Measurements from ENCODE around the gene PPP4R3A.
"Not testable (repeated sequence)": the region's sequence is repeated elsewhere in the genome, so short reads cannot be mapped to it uniquely, and the experiment has no call there.

The PPP4R3A gene

DNA sequence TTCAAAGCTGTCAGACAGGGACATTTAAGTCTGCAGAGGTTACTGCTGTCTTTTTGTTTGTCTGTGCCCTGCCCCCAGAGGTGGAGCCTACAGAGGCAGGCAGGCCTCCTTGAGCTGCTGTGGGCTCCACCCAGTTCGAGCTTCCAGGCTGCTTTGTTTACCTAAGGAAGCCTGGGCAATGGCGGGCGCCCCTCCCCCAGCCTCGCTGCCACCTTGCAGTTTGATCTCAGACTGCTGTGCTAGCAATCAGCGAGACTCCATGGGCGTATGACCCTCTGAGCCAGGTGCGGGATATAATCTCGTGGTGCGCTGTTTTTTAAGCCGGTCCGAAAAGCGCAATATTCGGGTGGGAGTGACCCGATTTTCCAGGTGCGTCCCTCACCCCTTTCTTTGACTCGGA lies 73.8 kb downstream of the PPP4R3A start:
- DNase-seq, result not testable (repeated sequence)

DNA sequence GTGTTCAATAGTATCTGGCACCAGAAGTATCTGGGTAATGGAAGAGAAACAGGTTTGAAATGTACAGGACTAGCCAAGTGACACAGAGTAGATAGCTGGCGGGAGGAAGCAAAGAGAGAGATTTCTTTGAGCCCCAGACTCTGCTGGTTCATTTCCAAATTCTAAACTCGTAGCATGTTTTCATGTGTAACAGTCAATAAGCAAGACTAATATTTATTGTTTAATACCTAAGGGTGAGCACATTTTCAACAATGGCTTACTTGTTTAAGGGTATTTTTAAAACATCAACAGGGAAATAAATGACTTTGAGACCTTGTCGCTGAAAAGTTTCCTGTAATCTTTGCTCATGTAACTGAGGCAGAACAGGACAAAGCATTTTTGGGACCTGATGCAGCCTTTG lies 80.7 kb downstream of the PPP4R3A start:
- no peak for DNase-seq

DNA sequence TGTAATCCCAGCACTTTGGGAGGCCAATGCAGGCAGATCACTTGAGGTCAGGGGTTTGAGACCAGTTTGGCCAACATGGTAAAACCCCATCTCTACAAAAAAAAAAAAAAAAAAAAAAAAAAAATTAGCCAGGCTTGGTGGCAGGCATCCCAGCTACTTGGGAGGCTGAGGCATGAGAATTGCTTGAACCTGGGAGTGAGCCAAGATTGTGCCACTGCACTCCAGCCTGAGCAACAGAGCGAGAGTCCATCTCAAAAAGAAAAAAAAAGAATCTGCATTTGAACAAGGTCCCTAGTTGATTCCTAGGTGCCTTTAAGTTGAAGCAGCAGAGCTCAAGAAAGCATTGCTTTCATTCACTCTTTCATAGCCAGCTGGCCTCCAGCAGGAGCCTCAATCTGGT lies 81.2 kb downstream of the PPP4R3A start:
- not testable (repeated sequence) for DNase-seq

DNA sequence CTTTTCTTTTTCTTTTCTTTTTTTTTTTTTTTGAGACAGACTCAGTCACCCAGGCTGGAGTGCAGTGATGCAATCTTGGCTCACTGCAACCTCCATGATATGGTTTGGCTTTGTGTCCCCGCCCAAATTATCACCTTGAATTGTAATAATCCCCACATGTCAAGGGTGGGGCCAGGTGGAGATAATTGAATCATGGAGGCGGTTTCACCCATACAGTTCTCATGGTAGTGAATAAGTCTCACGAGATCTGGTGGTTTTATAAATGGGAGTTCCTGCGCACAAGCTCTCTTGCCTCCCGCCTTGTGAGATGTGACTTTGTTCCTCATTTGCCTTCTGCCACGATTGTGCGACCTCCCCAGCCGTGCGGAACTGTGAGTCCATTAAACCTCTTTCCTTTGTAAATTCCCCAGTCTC lies 84.6 kb downstream of the PPP4R3A start:
- not testable (repeated sequence) for DNase-seq

DNA sequence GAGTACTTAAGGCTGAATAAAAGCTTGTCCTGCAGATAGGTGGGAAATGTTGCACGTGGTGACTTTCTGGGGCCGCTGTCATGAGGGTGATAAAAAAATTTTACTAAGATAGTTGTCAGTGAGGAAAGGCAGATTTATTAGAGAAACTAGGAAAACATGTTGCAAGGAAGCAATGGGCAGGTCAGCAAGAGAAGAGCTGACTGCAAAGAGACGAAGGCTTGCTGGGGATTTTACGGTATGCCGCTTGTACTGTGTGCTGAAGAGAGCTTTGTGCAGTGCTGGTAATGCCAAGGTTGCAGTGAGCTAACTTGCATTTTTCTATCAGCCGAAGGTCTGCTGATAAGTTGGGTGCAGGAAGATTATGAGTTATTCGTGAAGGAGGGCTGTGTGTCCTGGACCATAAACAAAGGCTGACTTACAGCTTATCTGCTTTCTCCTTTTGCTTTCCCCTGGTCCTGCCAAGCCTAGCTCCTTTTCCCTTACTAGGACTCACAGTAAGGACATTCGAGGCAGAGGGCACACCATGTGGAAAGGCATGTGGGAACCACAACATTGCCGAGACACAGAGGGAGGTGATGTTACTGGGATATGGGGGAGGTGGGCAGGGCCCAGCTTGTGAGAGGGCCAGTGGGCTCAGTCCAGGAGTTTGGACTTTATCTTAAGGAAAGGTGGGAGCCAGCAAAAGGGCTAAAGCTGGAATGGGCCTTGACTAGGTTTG lies 85.1 kb downstream of the PPP4R3A start:
- no peak for DNase-seq

DNA sequence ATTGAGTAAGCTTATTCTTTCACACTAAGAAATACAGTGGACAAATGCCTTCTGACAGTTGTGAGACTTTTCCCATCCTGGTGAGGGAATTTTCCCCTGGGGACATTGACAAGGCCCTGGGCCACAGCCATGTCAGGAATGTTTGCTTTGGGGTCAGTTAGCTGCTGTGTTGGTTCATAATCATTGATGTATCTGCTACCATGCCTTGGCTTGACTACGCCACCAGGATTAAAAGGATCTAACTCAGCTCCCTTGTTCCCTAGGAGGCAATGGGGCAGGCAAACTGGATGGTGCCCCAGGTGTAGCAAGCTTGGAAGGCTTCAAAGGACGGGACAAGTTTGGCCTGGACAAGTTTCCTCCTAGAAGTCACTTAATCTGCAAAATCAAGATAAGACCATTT lies 89.4 kb downstream of the PPP4R3A start:
- no peak for DNase-seq

DNA sequence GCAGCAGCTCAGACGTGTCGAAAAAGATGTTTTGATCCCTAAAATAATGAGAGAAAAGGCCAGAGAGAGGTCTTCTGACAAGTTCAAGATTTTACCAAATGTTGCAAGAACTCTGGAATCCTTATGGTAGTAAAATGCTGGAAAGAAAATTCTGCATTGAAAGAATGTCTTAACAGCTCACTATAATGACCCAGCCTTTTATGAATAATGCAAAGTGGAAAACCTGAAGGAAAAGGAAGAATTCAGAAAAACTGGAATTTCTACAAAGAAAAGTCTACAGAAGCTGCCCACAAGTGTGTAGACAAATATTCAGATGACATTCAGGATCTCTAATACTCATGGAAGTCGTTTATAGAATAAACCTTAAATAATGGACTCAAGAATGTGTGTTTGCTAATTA lies 90.7 kb downstream of the PPP4R3A start:
- DNase-seq, result no peak

DNA sequence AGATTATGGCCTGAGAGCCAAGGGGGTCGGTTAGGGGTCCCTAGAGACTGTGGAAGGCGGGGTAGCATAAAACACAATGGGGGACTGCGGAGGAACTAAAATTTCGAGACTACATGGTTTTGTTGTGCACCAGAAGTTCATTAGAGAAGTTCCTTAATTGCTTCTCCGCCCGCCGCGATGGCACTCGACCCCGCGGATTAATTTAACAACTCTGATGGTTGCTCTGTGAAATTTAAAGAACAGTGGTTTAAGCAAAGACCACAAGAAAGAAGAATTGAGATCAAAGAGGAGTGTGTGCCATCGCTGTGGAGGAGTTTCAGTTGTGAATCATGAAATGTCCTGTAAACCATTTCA lies 91.1 kb downstream of the PPP4R3A start:
- no peak for DNase-seq

DNA sequence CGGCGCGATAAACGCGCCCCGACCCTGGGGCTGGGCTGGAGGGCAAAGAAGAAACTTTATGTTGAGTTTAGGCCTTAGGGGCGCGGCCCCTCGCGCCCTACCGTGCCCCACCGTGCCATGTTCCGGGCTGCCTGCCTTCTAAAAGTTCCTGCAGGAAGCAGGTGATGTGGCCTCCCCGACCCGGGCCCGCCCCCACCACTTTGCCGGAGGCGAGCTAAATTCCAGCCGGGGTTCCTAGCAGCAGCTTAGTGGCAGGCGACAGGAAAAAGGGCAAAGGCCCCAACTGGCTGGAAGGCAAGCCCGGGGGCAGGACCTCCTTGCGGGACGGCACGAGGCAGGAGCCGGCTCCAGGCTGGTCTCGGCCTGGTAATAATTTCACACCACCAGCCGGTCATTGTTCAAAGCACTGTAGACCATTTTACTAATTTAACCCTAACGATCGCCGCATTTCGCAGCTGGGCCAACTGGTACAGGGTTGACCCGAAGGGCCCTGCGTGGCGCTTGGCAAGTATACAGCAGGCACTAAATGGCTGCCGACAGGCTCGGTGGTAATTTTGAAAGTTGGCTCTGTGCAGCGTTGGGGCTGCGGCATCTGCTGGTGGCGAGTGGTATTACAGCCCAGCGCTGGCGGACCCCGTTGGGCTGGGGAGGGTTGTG lies 91.6 kb downstream of the PPP4R3A start:
- DNase-seq, result peak; percentile 83

DNA sequence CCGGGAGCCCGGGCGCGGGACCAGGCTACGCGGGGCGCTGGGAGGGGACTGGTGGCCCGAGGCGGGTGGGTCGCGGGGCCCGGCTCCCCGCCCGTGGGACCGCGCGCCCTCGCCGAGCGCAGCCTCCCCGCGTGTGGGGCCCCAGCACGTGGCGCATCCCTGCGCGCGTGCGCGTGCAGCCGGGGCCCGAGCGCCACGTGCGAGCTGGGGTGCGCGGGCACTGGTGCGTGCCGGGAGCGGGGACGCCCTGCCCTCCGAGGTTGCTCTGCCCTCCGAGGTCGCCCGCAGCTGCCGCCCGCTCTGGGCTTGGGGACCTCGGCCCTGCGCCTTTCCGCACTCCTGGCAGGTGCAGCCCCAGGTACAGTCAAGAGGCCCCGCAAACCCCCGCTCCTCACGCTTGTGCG lies 92.1 kb downstream of the PPP4R3A start:
- peak; percentile 57 for DNase-seq

DNA sequence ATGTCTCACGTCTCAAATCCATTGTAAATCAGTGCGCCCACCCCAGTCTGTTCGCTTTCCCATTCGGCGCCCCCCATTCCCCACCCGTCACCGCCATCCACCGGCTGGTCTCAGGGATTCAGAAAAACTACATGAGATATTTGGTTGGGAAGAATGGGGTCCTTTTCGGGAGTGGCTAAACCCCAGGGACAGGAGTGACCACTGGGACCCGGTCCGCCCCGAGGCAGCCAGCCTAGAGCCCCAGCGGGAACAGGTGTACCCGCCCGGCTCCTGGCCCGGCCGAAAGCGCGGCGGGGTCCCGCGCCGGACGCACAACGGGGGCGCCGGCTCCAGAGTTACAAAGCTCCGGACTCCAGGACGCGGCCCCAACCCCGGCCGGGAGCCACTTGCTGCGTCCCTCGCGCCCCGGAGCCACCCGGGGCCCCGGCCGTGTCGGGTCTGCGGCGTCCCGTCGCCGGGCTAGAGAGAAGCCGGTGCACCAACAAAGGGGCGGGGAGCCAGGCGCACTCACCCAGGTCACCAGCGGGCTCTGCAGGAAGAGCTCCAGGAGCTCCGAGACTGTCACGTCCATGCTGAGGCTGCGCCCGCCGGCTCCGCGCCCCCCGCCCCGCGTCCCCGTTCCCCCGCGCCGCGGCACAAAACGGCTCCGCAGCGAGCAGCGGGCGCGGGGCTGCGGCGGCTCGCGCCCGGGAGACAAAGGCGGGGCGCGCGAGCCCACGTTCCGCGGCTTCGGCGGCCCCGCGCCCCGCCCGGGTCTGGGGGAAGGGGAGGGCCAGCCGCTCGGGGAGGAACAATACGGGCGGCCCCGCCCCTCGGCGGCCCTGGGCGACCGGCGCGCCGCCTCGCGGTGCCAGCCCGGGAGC lies 92.8 kb downstream of the PPP4R3A start, which contains the start of gene CCDC88C:
CCDC88C (minus strand) TSS at position 701 of the 863 bp plus-strand sequence; CDS start at position 571, 130 bp downstream.
- peak; percentile 67 for DNase-seq

DNA sequence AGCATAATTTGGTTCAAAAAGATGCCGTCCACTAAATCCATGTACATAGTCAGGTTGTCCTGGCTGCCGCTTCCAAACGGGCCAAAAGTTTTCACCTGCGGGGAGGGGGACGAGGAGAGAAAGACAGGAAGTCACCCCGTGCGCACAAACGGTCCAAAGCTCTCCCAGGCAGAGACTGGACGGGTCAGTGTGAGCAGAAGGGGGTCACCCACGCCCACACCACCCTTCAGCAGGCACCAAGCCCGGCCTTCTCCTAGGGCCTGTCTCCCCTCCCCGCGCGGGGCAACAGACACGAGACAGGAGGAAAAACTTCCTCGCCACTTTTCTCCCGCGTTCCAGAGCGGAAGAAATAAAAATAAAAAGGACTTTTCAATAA lies 93.4 kb downstream of the PPP4R3A start:
- no peak for DNase-seq

DNA sequence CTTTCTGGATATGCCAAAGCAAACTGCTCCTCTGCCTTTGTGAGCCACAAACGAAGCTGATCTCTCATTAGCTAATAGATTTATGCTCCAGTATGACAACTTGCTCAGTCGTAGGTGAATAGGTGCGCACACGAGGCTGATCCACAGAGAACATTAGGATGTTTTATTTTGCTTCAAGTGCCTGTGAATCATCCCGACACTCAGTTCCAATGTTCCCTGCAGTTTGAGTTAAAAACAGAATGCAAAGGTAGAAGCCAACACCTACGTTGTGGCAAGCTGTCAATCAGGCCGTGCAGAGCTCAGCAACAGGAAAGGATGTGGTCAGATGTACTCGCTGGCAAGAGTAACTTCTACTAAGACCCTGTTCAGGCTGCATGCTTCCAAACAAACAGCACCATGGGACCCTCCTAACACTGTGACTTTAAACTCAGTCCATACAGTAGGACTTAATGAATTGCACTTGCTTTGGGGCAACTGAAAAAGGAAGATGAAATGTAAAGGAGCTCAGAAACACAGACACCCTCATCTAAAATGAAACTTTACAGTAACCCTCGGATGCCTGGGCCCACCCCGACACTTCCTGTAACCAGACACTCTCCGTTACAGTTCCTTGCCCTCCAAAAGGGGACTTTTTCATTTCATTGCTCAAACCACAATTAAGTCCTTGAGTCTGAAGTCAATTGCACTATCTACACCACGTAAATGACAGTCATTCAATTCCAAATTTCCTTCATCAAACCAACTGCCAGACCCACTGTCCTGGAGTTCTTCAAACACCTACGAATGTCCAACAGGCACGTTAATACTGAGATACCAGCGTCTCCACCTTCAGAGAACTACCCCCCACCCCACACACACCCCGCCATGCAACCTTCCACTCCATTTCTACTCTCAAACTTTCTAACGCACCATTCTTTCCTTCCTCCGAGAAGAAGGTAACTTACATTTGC lies 94.0 kb downstream of the PPP4R3A start:
- DNase-seq, result peak; percentile 70

DNA sequence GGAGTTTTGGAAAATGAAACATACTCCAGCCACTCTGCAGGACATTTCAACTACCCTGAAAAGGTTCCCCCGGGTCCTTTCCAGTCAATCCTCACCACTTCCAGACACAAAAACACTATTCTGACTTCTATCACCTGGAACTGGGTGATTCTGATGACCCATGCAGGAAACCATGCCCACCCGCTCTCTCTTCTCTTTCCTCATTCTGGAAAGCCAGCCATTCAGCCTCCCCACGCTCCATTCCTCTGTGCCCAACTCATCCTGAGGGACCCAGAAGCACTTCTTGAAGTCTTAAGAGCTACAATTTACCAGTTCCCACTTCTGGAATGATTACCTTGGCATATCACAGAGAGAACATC lies 95.7 kb downstream of the PPP4R3A start:
- no peak for DNase-seq

DNA sequence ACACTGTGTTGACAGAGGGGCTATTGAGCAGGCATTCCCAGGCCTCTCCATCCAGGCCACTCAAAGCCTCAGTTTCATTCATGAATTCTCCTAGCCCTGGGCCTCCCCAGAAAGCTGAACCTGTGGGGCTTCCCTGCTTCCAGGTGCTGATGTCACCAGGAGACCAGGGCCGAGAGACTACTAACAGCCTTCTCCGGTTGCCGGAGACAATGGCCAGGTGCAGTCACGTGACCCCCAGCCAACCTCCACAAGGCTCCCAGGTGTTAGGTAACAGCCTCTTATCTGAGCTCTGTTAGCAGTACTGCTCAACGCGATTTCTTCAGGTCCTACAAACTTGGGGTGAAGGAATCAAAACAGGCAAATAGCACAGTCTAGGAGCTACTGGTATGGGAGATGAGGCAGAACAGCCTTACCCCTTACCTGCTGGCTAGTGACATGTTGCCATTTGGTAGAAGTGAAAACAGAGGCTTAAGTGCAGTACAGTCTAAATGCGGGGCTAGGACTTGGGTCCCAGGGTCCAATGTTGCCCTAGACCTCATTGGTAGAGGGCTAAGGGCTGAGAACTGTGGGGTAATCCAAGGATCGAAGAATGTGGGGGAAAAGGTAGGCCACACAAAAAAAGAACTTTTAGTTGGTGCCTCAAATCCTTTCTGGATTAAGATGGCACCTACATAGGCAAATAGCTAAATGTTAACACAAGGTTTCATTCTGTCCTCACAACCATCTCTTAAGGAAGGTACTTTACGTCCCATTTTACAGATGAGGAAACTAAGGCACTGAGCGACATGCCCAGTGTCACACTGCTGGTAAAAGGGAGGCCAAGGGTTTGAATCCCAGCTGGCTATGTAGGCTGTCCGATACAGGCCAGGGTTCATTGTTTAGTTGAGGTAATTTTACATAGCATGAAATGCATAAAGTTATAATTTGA lies 96.3 kb downstream of the PPP4R3A start:
- DNase-seq, result peak; percentile 46

DNA sequence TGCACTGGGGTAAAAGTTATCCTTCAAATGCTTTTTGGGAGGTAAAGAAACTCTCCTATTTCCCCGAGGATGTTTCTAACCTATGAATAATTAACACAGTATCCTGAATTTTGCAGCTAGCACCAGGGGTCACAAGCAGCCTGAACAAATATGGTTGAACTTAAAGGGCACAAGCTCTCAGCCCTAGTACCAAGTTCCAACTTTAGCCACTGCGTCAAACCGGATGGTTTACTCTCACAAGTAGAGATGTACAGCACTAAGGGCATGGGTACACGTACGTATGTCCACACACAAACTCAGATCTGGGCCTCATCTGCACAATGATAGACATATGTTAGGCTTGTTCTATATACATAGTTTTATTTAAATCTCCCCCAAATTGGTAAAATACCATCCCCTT lies 97.2 kb downstream of the PPP4R3A start:
- DNase-seq, result no peak

DNA sequence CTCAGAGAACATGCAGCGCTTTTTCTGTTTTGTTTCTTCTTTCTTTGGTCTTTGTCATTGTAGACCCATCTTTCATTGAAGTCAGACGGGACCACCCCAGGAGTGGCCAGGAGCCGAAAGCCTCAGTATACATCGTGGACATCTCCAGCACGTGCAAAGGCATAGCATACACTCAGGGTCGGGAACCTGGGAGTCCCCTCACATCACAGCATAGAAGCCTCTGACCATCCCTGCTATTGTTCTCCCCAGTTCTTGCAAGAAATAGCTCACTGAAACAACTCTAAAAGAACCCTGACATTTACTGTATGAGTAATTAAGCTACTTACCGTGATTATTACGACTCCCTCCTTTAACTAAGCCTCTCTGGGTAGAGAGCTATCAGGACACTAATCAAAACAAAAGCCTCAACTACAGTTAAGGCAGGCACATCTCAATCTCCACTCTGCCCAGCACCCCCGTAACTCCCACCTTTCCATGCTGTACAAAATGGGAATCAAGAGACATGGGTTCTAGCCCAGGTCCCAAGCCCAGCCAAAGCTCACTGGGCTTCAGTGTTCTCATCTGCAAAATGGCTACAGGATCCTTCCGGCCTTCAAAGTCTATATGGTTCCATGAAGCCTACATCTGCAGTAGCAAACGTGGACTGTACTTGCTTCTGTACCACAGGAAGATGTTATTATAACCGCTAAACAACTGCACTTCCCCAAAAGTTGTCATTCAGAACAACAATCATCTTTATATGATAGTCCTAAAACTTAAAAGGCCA lies 99.2 kb downstream of the PPP4R3A start:
- no peak for DNase-seq

DNA sequence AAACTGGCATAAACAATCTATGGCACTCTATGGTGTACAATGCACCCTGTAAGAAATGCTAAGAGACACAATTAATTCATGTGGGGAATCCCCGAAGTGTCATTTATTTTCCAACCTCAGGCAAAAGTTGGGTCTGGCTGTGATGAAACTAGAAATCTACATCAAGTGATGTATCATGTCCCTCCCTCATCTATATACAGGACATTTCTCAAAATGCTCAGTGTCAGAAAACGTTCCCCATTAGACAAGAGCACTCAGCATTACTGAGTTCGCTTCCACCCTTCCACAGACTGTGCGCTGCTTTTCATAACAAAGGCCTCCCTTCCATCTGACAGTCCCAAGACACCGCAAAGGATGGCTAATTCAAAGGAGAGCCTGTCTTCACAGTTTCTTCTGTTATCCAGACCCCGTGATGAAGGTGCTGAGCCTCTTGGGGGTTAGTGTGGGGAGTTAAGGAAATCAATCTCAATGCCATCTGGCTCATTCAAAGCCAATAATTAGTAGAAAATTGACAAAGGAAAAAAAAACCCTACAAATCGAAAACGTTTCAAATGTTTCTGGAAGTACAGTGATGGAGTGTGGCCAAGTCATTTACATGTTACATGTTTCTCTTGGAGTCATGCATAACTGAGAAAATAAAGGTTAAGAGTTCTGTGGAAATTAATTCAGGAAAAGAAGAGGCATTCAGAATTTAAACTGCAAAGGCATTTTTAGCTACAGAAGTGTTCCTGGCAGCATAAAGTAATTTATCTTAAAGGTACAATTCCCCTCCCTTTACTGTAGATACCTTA lies 100.0 kb downstream of the PPP4R3A start:
- DNase-seq, result no peak

DNA sequence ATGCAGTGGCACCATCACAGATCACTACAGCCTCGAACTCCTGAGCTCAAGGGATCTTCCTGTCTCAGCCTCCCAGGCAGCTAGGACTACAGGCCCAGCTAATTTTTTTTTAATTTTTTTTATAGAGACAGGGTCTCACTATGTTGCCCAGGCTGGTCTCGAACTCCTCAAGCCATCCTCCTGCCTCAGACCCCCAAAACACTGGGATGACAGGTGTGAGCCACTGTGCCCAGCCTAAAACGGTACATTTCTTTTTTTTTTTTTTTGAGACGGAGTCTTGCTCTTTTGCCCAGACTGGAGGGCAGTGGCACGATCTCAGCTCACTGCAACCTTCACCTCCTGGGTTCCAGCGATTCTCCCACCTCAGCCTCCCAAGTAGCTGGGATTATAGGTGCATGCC lies 100.9 kb downstream of the PPP4R3A start:
- not testable (repeated sequence) for DNase-seq
